GM12874 (cell line): ENCODE results near the gene ZSCAN1.

Source experiments
- CTCF ChIP-seq: IDR thresholded peaks from 2 replicates; pipeline ENCODE4 v1.5.1; 2011; ENCODE audit warnings: low read depth, mild to moderate bottlenecking, control low read depth, low read length, moderate library complexity; ENCODE audit not compliant: insufficient read depth

ZSCAN1 gene

GRCh38 chr19:58063712-58064111 lies 29.9 kb downstream of the ZSCAN1 start:
- no peak for TF ChIP-seq CTCF

GRCh38 chr19:58067240-58067912 lies 33.6 kb downstream of the ZSCAN1 start:
- no peak for TF ChIP-seq CTCF

- TF ChIP-seq CTCF = no peak
These were observed 46.0 kb downstream of the ZSCAN1 start for GRCh38 chr19:58079792-58080191.

GRCh38 chr19:58083021-58083420 lies 49.2 kb downstream of the ZSCAN1 start:
- TF ChIP-seq CTCF = no peak

- TF ChIP-seq CTCF = no peak
These were observed 50.9 kb downstream of the ZSCAN1 start for GRCh38 chr19:58084596-58085347.

- no peak for TF ChIP-seq CTCF
These were observed 51.6 kb downstream of the ZSCAN1 start for GRCh38 chr19:58085348-58085875.

- TF ChIP-seq CTCF = no peak
These were observed 53.2 kb downstream of the ZSCAN1 start for GRCh38 chr19:58086825-58087710.
